WTC11 (cell line): ENCODE measurements around the gene RHBDL2. TPM values are rescaled to one million over a fixed set of nuclear protein-coding genes. Genes with fewer than 3 reads are reported as not detected.

Experiments
- ATAC-seq: fragments of 200-7000 bp; cut with Tn5 transposase; 2 replicates; pipeline ENCODE4 v1.10.0; 2021; ENCODE audit warnings: mild to moderate bottlenecking, moderate library complexity
- CTCF ChIA-PET: fragments of 300-600 bp; sonication (Branson Sonifier 250); formaldehyde crosslinking; loops from one replicate; lab custom pipeline; 2021; ENCODE audit warnings: antibody characterized with exemption; lab: Charles Lee
- POLR2A ChIA-PET: fragments of 350-600 bp; sonication (Branson Sonifier 250); formaldehyde crosslinking; loops from one replicate; lab custom pipeline; 2021; ENCODE audit warnings: antibody characterized with exemption; lab: Charles Lee
- DNase-seq: peaks from one replicate; pipeline ENCODE4 v3.0.0; 2021; ENCODE audit warnings: low spot score
- H3K27ac Mint-ChIP-seq: 2 replicates; pipeline ENCODE4 v1.8.0; 2021; ENCODE audit warnings: mixed read lengths
- H3K27me3 Mint-ChIP-seq: 2 replicates; pipeline ENCODE4 v1.8.0; 2021; ENCODE audit warnings: low read depth, mild to moderate bottlenecking, moderate library complexity, mixed read lengths
- H3K36me3 Mint-ChIP-seq: 2 replicates; pipeline ENCODE4 v1.8.0; 2021; ENCODE audit warnings: mixed read lengths
- H3K4me1 Mint-ChIP-seq: 2 replicates; pipeline ENCODE4 v1.8.0; 2022; ENCODE audit warnings: mixed read lengths
- H3K4me3 Mint-ChIP-seq: 2 replicates; pipeline ENCODE4 v1.8.0; 2021; ENCODE audit warnings: mild to moderate bottlenecking, moderate library complexity, mixed read lengths
- H3K9me3 Mint-ChIP-seq: 2 replicates; pipeline ENCODE4 v1.8.0; 2021; ENCODE audit warnings: mixed read lengths
- AFF4 ChIP-seq: sonication (generic); formaldehyde crosslinking; IDR thresholded peaks from 2 replicates; pipeline ENCODE4 v1.8.1; 2023; ENCODE audit warnings: mild to moderate bottlenecking, missing genetic modification reagents, borderline replicate concordance
- ATF2 ChIP-seq: sonication (generic); formaldehyde crosslinking; IDR thresholded peaks from 2 replicates; pipeline ENCODE4 v1.8.1; 2022; ENCODE audit warnings: low read depth, missing genetic modification reagents, borderline replicate concordance
- EMX1 ChIP-seq: fragments of 250-450 bp; sonication (Bioruptor Pico); IDR thresholded peaks from 2 replicates; pipeline ENCODE4 v1.8.0; 2021; ENCODE audit warnings: mild to moderate bottlenecking
- JUN ChIP-seq: sonication (generic); formaldehyde crosslinking; IDR thresholded peaks from 2 replicates; pipeline ENCODE4 v1.8.0; 2023; ENCODE audit warnings: mild to moderate bottlenecking, missing genetic modification reagents
- PRRX2 ChIP-seq: fragments of 250-450 bp; sonication (Bioruptor Pico); IDR thresholded peaks from 2 replicates; pipeline ENCODE4 v1.8.0; 2021; ENCODE audit warnings: mild to moderate bottlenecking
- RELA ChIP-seq: sonication (generic); formaldehyde crosslinking; IDR thresholded peaks from 2 replicates; pipeline ENCODE4 v1.8.1; 2022; ENCODE audit warnings: missing genetic modification reagents, mild to moderate bottlenecking, borderline replicate concordance
- SMAD3 ChIP-seq: sonication (generic); formaldehyde crosslinking; IDR thresholded peaks from 2 replicates; pipeline ENCODE4 v1.8.0; 2022; ENCODE audit warnings: missing genetic modification reagents, mild to moderate bottlenecking, borderline replicate concordance
- USF2 ChIP-seq: sonication (generic); formaldehyde crosslinking; IDR thresholded peaks from 2 replicates; pipeline ENCODE4 v1.8.1; 2023; ENCODE audit warnings: mild to moderate bottlenecking, missing genetic modification reagents, moderate library complexity
- ZNF121 ChIP-seq: sonication (generic); formaldehyde crosslinking; IDR thresholded peaks from 2 replicates; pipeline ENCODE4 v1.8.0; 2023; ENCODE audit warnings: missing genetic modification reagents
- ZNF263 ChIP-seq: sonication (generic); formaldehyde crosslinking; IDR thresholded peaks from 2 replicates; pipeline ENCODE4 v1.8.1; 2022; ENCODE audit warnings: low read depth, mild to moderate bottlenecking, moderate library complexity, missing genetic modification reagents
- ZNF425 ChIP-seq: fragments of 250-450 bp; sonication (Bioruptor Pico); conservative IDR thresholded peaks from 2 replicates; pipeline ENCODE4 v1.9.0; 2021; ENCODE audit warnings: mild to moderate bottlenecking
- ZNF512 ChIP-seq: sonication (generic); formaldehyde crosslinking; IDR thresholded peaks from 2 replicates; pipeline ENCODE4 v1.8.1; 2022; ENCODE audit warnings: missing genetic modification reagents, borderline replicate concordance
- ZSCAN18 ChIP-seq: fragments of 250-450 bp; sonication (Bioruptor Pico); IDR thresholded peaks from 2 replicates; pipeline ENCODE4 v2.1.2; 2022; ENCODE audit warnings: mild to moderate bottlenecking, moderate library complexity
- total RNA-seq: library from RNA; stranded (reverse); gene quantifications from 3 replicates; pipeline ENCODE4 v1.2.3, GENCODE V29; 2021

The RHBDL2 gene
- total RNA-seq, 1 experiment from 2014 or later = 0.26 TPM

GRCh38 chr1:38941093-38941492 lies 537 bp downstream of the RHBDL2 start (continued):
- TF ChIP-seq ZNF425 (CRISPR knock-in tag) (no peak), PRRX2 (CRISPR knock-in tag) (no peak)
- TF ChIP-seq, all 79 proteins: peak for 0

GRCh38 chr1:38940339-38941047 lies 1.1 kb downstream of the RHBDL2 start:
- POLR2A ChIA-PET = no interaction called here
- ATAC-seq (no peak), DNase-seq (no peak)

GRCh38 chr1:38938722-38939260 lies 2.8 kb downstream of the RHBDL2 start:
- POLR2A ChIA-PET = no interaction called here
- no peak for ATAC-seq
- DNase-seq = no peak
- Mint-ChIP-seq H3K27me3 (no peaks in the 10 kb centered on the region; the same call in 1 of the 2 replicates), H3K36me3 (no peaks in the 10 kb centered on the region), H3K27ac (no peak overlapping the region), H3K9me3 (no peaks in the 10 kb centered on the region), H3K4me1 (peaks cover 13% of the 10 kb centered on the region), H3K4me3 (no peak overlapping the region)
- no peak for TF ChIP-seq RELA
- TF ChIP-seq ZSCAN18 = no peak
- CTCF ChIA-PET = no interaction called here

More at GRCh38 chr1:38940339-38941047, 1.1 kb downstream of the RHBDL2 start:
- H3K27me3 Mint-ChIP-seq = no peaks in the 10 kb centered on the region; the same call in 1 of the 2 replicates
- TF ChIP-seq EMX1 (CRISPR knock-in tag) (no peak), ZNF121 (peak; percentile 55; the same call in 1 of the 2 replicates), JUN (CRISPR knock-in tag) (no peak)
- TF ChIP-seq, all 79 proteins: peak for 1
- CTCF ChIA-PET = no interaction called here
- no peak overlapping the region for H3K27ac Mint-ChIP-seq
- H3K36me3 Mint-ChIP-seq = no peaks in the 10 kb centered on the region
- H3K4me1 Mint-ChIP-seq = peaks cover 16% of the 10 kb centered on the region
- no peaks in the 10 kb centered on the region for H3K9me3 Mint-ChIP-seq
- no peak overlapping the region for H3K4me3 Mint-ChIP-seq

GRCh38 chr1:38932571-38932970 lies 9.1 kb downstream of the RHBDL2 start:
- no peak for DNase-seq
- ATAC-seq = no peak
- H3K27me3 Mint-ChIP-seq = no peaks in the 10 kb centered on the region
- peaks cover 5% of the 10 kb centered on the region for H3K4me1 Mint-ChIP-seq
- POLR2A ChIA-PET = no interaction called here
- no peaks in the 10 kb centered on the region for H3K9me3 Mint-ChIP-seq
- no peak overlapping the region for H3K27ac Mint-ChIP-seq
- H3K4me3 Mint-ChIP-seq = no peak overlapping the region
- H3K36me3 Mint-ChIP-seq = no peaks in the 10 kb centered on the region
- CTCF ChIA-PET = interaction anchor here (0.6 to 2.3 kb wide), 3 partner anchors 31 to 58 kb away, joined by 3 to 9 read pairs (median 3); no protein-coding TSS in a partner anchor
- TF ChIP-seq ZNF263 (CRISPR knock-in tag) (no peak), USF2 (no peak), AFF4 (no peak), SMAD3 (CRISPR knock-in tag) (no peak), ZNF512 (no peak), PRRX2 (CRISPR knock-in tag) (no peak), ATF2 (no peak)
